Measurements from ENCODE around the gene HNF4A.

DNA sequence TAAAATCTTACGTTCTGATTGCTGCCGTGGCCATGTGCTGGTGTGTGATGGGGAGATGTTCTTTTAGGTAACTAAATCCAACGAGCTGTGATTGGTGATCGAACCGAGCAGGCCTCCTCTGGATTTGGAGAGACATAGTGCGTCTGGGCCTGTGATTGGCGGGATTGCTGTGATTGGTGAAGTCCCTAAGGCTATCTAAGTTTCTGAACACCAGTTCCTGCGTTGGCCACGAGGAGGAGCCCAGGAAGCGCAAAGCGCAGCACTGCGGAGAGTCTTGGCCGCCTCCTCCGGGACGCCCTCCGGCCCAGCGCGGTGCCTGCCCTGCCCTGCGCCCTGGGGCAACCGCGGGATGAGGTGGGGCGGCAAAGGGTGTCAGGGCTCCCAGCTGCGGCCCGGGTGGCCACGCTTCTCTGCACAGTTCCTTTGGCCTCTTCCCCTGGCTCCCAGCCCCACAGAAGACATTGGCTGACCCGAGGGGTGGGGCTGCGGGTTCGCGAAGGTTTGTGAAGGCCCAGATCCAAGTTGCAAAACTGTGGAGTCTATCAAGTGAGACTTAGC is 33.0 kb downstream of the HNF4A start:
- TF ChIP-seq EP300 (IDR thresholded peaks at IDR 0.05) = no peak
- TF ChIP-seq, protein P1, sequence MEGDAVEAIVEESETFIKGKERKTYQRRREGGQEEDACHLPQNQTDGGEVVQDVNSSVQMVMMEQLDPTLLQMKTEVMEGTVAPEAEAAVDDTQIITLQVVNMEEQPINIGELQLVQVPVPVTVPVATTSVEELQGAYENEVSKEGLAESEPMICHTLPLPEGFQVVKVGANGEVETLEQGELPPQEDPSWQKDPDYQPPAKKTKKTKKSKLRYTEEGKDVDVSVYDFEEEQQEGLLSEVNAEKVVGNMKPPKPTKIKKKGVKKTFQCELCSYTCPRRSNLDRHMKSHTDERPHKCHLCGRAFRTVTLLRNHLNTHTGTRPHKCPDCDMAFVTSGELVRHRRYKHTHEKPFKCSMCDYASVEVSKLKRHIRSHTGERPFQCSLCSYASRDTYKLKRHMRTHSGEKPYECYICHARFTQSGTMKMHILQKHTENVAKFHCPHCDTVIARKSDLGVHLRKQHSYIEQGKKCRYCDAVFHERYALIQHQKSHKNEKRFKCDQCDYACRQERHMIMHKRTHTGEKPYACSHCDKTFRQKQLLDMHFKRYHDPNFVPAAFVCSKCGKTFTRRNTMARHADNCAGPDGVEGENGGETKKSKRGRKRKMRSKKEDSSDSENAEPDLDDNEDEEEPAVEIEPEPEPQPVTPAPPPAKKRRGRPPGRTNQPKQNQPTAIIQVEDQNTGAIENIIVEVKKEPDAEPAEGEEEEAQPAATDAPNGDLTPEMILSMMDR (IDR thresholded peaks at IDR 0.05) = peak; percentile 28 to 76
